NCI-H748 (cell line): ENCODE results near the gene SYNE3.

ENCODE experiments used
- DNase-seq: peaks from one replicate; lab custom pipeline; 2025; ENCODE audit not compliant: unreplicated experiment; lab: John Stamatoyannopoulos, UW

The SYNE3 gene, protein sequence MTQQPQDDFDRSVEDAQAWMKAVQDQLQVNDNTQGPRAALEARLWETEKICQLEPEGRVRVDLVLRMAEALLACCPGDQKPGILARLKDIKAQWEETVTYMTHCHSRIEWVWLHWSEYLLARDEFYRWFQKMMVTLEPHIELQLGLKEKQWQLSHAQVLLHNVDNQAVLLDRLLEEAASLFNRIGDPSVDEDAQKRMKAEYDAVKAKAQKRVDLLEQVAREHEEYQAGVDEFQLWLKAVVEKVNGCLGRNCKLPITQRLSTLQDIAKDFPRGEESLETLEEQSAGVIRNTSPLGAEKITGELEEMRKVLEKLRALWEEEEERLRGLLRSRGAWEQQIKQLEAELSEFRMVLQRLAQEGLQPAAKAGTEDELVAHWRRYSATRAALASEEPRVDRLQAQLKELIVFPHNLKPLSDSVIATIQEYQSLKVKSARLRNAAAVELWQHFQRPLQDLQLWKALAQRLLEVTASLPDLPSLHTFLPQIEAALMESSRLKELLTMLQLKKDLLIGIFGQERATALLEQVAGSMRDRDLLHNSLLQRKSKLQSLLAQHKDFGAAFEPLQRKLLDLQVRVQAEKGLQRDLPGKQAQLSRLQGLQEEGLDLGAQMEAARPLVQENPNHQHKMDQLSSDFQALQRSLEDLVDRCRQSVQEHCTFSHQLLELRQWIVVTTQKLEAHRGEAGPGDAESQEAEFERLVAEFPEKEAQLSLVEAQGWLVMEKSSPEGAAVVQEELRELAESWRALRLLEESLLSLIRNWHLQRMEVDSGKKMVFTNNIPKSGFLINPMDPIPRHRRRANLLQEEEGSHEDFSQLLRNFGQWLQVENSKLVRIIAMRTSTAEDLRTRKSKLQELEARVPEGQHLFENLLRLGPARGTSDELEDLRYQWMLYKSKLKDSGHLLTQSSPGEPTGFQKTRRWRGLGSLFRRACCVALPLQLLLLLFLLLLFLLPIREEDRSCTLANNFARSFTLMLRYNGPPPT

DNA sequence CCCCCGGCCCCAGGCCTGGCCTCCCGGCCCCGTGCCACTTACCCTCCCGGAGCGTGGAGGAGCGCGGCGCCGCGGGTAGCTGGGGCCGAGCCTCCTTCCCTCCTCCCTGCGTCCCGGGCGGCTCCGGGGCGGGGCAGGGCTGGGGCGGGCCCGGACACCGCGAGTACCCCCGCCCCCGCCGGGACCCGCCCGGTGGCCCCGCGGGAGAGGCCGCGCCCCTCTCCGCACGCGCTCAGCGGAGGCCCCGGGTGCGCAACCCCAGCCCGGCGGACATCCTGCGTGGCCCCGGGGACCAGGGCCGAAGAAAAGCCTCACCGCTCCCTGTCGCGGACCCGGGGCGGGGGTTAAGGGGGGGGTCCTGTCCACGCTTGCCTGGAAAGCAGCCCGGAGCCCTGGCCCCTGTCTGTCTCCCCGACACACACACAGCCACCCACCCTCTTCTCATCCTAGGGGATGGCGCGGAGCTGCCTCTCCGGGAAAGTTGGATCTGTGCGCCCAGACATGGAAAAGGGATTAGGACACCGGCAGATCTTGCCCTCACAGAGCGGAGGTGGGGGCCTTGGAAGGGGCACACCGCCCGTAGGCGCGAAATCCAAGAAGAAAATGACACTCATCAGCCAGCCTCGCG is at the start of gene SYNE3:
TSS of gene SYNE3 (minus strand) at position 97 of the 628 bp plus-strand sequence. CDS start 40,829 bp downstream, outside the sequence.
- peak; percentile 49 for DNase-seq

DNA sequence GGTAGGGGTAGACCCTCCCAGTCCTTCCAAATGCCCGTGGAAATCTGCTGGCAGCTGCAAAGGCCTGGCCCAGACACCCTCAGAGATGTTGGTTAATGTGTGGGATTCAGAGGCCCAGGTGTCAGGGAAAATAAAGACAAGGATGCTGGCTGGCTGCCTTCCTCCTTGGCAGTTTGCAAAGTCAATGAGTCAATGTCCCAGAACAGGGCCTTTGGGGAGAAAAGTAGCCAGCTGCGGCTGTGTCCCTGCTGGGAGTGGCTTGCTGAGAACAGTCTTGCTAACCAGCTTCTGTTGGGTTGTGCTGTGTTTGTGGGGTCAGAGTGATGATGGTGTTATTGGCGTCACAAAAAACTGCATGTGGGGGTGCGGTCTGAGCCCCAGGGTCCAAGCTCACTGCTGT is 47.6 kb upstream of the SYNE3 start:
- no peak for DNase-seq

DNA sequence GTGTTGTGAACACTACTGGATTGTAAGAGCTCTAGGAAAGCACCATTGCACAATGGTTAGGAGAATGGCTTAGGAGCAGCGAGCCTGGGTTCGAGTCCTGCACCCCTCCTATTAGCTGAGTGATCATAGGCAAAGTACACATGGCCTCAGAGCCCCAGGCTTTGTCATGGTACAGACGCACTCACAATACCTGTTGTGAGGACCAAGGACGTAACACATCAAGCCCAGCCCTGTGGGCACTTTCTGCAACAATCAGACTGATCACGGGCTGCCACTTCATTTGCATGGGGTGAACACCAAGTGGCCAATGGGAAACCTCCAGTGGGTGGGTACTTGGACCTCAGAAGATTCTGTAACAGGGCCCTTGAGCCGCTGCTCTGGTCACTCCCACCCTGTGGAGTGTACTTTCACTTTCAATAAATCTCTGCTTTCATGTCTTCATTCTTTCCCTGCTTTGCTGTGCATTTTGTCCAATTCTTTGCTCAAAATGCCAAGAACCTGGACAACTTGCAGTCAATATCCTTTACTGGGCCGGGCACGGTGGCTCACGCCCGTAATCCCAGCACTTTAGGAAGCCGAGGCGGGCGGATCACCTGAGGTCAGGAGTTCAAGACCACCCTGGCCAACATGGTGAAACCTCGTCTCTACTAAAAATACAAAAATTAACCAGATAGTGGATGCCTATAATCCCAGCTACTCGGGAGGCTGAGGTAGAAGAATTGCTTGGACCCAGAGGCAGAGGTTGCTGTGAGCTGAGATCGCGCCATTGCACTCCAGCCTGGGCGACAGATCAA is 46.6 kb upstream of the SYNE3 start:
- DNase-seq: peak; percentile 30

DNA sequence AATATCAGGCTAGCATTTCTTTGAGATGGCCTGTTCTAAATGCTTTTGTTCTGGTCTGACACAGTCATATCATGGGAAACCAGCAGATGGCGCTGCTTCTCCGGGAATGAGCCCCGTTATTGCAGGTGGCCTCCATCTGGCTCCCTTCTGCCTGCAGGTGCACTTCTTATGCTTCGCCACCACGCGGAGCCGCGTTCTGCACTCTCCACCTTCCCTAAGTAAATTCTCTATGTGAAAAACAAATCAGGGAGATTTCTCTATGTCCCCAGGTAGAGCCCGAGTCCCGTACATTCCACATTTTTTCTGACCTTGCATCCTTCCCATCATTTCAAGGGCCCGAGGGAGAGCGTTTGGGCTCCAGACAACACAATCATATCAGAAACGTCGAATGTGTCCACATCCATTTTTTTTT is 44.6 kb upstream of the SYNE3 start:
- DNase-seq: peak; percentile 93

DNA sequence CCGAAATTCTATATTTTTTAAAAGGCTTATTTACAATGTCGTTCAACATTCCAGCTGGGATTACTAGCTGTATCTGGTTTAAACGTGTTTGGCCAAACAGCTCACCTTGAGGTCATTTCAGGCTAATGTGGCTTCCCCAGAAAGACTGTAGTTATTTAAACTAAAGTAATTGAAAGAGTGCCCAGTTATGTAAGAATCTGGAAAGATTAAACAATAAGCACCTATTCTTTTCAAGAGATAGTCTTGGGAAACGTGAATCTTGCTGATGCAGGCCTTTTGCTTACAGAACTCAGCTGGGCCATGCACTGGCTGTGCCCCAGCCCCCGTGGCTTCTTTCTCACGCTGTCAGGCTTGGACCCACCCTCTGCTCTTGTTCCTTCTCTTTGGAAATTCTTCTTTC is 42.8 kb upstream of the SYNE3 start:
- DNase-seq: no peak

DNA sequence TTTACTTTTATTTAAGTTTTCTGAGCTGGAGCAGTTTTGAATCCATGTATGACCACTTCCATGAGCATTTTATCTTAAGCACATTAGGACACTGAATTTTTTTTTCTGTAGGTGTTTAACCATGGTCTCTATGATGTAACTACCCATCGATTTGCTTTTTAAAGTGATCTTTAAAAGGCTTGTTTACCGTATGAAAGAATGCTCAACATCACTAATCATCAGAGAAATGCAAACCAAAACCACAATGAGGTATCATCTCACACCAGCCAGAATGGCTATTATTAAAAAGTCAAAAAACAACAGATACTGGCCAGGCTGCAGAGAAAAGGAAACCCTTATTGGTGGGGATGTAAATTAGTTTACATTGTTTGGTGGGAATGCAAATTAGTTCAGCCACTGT is 41.4 kb upstream of the SYNE3 start:
- no peak for DNase-seq

DNA sequence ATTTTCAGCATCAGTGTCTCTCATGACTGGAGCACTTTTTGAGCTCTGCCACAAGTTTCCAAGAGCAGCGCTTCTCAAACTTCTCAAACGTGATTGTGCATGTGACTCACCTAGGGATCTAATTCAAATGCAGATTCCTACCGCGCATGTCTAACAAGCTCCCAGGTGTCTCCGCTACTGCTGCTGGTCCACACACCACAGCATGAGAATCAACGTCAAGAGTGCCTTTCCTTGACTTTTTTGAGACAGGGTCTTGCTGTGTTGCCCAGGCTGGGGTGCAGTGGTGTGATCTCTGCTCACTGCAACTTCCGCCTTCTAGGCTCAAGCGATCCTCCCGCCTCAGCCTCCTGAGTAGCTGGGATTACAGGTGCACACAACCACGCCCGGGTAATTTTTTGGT is 40.8 kb upstream of the SYNE3 start:
- DNase-seq: no peak

DNA sequence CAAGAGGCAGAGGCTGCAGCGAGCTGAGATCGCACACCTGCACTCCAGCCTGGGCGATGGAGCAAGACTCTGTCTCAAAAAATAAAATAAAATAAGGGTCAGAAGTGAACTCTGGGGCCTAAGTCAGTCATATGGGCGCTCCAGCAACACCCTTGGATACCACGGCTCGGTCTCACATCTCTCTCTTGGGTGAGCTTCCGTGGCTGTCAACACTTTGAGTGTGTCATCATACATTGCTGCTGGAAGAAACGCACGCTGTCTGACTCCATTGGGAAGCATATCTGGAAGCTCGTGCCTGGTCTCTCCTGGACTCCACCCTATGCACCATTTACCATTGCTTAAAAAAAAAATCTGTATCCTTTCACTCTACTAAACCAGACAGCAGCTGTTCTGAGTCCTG is 38.6 kb upstream of the SYNE3 start:
- DNase-seq: no peak

DNA sequence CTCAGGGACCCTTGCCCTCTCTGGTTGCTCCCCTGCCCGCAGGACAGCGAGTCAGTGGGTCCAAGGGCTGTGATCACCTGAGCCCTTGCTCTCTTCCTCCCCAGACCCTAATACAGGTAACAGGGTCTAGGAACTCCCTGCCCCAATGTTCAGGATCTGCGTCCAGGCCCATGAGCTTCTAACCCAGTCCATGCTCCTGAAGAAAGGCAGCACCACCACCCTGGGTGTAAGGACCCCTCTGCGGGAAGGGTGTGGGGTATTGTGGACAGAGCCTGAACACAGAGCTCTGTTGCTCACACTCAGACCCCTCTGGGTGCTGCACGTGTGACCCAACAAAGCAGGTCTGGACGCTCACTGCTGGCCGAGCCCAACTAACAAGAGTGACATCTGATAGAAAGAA is 36.7 kb upstream of the SYNE3 start:
- no peak for DNase-seq

DNA sequence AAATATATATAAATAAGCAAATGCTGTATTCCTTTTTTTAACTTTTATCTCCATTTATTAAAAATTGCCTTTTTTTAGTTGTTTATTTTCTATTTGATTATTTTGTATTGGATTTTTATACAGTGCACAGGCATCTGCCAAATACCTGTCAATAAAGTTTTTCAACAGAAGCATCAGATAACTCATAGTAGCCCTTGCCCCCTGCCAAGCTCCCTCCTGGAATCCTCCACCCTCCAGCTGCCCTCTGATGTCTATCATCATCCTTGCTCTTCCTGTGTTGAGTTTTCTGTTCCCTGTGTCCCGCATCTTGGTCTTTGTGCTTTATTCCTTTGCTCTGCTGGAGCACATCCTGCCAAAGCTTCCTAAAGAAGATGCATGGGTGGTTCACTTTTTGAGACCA is 35.0 kb upstream of the SYNE3 start:
- no peak for DNase-seq

DNA sequence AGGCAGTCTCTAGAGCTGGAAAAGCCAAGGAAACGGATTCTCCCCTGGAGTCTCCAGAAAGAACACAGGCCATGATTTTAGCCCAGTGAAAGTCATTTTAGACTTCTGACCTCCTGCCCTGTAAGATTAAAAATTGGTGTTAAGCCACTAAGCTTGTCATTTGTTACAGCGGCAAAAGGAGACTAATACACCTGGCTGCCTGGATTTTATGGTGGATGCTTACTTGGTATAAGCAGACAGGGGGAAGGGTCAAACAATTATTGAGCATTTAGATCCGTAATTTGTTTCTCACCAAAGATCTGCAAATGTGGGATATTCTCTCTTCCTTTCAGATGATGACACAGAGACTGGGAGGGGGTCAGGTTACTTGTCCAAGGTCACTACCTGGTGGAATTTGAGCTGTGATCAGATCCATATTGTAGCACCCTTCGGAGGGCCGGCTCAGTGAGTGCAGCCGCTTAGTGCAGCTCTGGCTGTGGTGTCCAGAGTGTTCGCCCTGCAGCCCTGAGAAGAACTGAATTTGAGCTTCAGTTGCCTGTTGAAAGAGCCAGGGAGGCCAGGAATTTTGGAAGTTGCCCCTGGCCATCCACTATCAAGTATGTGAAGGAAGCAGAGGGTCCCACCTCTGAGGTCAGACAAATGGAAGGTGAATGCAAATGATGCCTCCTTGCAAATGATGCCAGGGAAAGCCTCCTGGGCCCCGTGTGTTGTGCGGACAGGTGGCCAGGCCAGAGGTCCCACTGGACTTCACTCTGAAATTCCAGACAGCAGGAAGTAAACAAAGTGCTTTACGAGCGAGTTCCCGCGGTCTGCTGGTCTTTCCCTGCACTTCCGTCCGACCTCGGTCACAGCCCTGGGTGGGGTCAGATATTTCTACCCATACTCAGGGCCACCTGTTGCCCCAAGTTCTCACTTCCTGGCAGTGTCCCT is 33.5 kb upstream of the SYNE3 start:
- no peak for DNase-seq

DNA sequence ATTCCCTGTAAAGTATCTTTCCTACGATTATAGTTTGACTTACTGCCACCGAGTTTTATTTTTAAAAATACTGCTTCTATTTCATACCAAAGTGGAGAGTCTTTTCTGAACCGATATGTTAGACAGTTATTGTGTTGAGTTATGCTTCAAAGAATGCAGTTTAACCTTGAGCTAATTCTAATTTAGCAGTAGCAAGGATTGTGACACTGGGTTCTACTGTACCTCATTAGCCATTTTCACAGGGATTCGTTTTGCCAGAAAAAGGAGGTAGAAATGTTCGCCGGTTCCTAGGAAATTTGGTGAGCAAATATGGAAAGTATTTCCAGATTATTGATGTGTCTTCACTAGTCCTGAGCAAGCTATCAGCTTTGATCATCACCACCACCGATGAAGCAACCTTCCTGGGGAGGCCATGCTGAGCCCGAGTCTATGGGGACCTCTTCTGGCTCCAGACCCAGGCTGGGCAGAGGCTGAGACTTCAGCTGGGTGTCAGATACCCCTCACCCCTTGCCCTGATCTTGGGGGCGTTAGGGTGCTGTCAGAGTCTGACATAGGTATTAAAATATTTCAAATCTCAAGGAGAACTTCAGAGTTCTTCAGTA is 32.0 kb upstream of the SYNE3 start:
- no peak for DNase-seq

DNA sequence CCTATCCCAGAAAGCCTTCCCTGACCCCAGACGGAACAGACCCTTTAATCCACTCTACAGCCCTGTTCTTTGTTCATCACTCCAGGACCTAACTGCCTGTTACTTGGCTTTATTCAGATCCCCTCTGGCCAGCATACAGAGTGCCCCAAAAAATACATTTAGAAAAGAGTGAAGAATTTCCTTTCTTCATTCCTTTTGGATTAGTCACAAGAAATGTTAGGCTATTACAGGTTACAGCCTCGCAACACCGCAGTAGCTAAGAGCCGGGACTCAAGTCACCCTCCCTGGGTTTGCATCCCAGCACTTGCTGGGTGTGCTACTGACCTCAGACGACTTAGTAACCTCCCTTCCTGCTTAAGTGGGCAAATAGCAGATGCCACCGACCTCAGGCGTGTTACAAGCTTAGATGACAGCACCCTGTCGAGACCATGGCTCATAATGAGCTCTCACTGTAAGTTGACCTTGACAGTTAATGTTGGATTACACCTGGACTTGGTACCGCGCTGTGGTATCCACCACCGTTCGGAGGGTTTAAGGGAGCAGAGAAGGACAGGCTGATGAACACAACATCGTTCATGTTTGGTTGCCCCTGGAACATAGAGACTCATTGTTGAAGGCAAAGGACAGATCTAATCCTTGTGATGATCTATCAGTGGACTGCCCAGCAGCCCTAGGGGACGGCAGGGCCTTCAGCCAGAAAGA is 31.3 kb upstream of the SYNE3 start:
- DNase-seq: no peak

DNA sequence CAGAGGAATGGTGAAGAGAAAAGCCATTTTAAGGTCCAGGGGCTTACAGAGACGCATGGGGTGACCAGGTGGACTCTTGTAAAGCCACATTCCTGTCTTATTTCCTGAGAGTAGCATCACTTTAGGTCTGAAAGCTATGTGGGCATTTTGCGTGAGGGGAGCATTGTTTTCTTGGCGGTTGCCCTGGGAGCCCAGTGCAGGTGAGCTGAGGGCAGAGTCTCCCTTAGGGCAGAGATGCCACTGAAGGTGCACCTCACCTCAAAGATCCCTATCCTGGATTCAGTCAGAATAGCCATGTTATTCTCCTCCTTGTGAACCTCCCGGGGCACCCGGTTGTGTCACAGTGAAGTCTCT is 30.8 kb upstream of the SYNE3 start:
- DNase-seq: no peak

DNA sequence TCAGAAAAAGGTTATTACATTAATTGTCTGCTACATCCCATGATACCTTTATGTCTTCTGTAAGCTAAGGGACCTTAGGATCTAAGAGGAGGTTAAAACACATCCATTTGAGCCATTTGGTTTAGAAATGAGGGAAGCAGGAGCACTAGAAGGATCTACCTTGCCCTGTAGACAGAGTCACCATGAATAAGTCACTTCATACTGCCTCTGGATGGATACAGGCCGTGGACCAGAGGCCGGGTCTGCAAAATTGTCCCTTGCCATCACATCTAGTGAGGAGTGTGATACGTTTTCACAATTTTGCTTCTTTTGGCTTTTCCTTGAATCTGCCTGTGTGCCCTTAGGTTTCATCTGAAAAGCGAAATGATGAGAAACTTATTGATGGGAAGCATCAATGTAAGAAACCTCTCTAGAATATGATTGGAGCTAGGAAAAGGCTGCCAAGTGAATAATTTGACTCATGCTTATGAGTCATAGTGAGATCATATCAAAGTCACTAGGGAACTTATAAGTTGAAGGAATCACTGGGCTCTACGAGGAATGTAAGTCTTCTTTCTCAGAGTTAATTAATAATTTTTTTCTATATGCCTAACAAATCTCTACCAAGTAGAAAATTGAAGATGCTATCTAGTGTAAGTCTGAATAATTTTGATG is 29.2 kb upstream of the SYNE3 start:
- no peak for DNase-seq

DNA sequence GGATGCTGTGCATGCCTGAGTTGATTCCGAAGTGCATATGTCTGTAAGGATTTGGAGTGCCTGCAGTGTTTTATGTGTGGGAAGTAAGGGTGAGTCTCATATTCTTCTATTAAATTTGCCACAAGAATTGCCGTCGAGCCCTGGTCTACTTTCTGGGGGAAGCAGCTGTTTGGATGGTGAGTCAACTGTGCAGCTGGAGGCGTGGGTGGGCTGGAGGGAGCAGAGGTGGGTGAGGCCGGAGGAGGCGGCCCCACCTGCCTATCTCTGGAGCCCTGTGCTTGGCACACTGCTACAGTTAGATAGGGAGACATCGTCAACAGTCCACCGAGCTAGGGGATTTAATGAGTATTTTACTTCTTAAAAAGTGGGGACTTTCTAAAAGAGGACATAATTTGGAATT is 28.1 kb upstream of the SYNE3 start:
- no peak for DNase-seq

DNA sequence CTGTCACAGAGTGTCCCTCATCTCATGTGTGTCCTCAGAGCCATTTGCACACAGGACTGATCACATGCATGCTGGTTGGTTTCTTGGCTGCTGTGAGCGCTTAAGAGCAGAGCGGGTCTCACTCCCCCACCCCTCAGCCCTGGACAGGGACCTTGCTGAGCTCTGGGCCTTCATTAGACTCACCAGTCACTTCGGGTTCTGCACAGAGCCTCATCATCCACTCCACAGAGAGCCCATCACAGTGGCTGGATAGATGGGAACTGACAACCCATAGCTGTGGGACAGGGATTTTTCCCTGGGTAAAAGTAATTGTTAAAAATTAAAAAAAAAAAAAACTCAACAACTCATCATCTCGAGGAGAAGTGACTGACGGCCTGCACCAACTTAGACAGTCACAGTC is 26.6 kb upstream of the SYNE3 start:
- no peak for DNase-seq
